HepG2 (cell line): Measurements from ENCODE around the gene TMED6. TPM values are rescaled to one million over a fixed set of nuclear protein-coding genes. Genes with fewer than 3 reads are reported as not detected.

Experiments
- BORCS8-MEF2B ChIP-seq: sonication (generic); formaldehyde crosslinking; IDR thresholded peaks from 2 replicates; pipeline ENCODE4 v1.8.0; 2022; ENCODE audit warnings: mild to moderate bottlenecking, missing genetic modification reagents
- HNRNPLL ChIP-seq: fragments of 200-400 bp; formaldehyde crosslinking; IDR thresholded peaks from 2 replicates; pipeline ENCODE4 v1.6.1; 2017; ENCODE audit warnings: mild to moderate bottlenecking, low read depth, low read length; ENCODE audit not compliant: poor library complexity, severe bottlenecking
- MZF1 ChIP-seq: sonication (generic); formaldehyde crosslinking; IDR thresholded peaks from 2 replicates; pipeline ENCODE4 v1.8.1; 2023; ENCODE audit warnings: mild to moderate bottlenecking, missing genetic modification reagents, borderline replicate concordance
- RBAK ChIP-seq: sonication (generic); formaldehyde crosslinking; IDR thresholded peaks from 2 replicates; pipeline ENCODE4 v1.5.1; 2020; ENCODE audit warnings: mild to moderate bottlenecking, missing genetic modification reagents
- RFXAP ChIP-seq: sonication (generic); formaldehyde crosslinking; IDR thresholded peaks from 2 replicates; pipeline ENCODE4 v1.4.0; 2020; ENCODE audit warnings: missing genetic modification reagents, borderline replicate concordance
- RORA ChIP-seq: sonication (generic); formaldehyde crosslinking; IDR thresholded peaks from 2 replicates; pipeline ENCODE4 v1.5.0; 2020; ENCODE audit warnings: mild to moderate bottlenecking, missing genetic modification reagents, moderate library complexity
- SETDB1 ChIP-seq: sonication (generic); formaldehyde crosslinking; IDR thresholded peaks from 2 replicates; pipeline ENCODE4 v1.5.1; 2020; ENCODE audit warnings: missing genetic modification reagents, mild to moderate bottlenecking, borderline replicate concordance
- SP140L ChIP-seq: sonication (generic); formaldehyde crosslinking; IDR thresholded peaks from 2 replicates; pipeline ENCODE4 v1.4.0; 2020; ENCODE audit warnings: missing genetic modification reagents, borderline replicate concordance
- TEF ChIP-seq: sonication (generic); formaldehyde crosslinking; IDR thresholded peaks from 2 replicates; pipeline ENCODE4 v1.5.0; 2020; ENCODE audit warnings: missing genetic modification reagents
- TFE3 ChIP-seq: IDR thresholded peaks from 2 replicates; pipeline ENCODE4 v1.6.1; 2016
- THAP8 ChIP-seq: sonication (generic); formaldehyde crosslinking; IDR thresholded peaks from 2 replicates; pipeline ENCODE4 v1.5.1; 2020; ENCODE audit warnings: missing genetic modification reagents, mild to moderate bottlenecking, borderline replicate concordance
- TOE1 ChIP-seq: sonication (generic); formaldehyde crosslinking; IDR thresholded peaks from 2 replicates; pipeline ENCODE4 v1.4.0; 2020; ENCODE audit warnings: mild to moderate bottlenecking, missing genetic modification reagents
- TRIM24 ChIP-seq: sonication (generic); formaldehyde crosslinking; IDR thresholded peaks from 2 replicates; pipeline ENCODE4 v1.8.0; 2022; ENCODE audit warnings: mild to moderate bottlenecking, missing genetic modification reagents
- ZBTB3 ChIP-seq: sonication (generic); formaldehyde crosslinking; IDR thresholded peaks from 2 replicates; pipeline ENCODE4 v1.4.0; 2020; ENCODE audit warnings: low read depth, mild to moderate bottlenecking, moderate library complexity, missing genetic modification reagents, borderline replicate concordance
- ZFP62 ChIP-seq: sonication (generic); formaldehyde crosslinking; IDR thresholded peaks from 2 replicates; pipeline ENCODE4 v1.4.0; 2020; ENCODE audit warnings: missing genetic modification reagents
- ZNF138 ChIP-seq: sonication (generic); formaldehyde crosslinking; IDR thresholded peaks from 2 replicates; pipeline ENCODE4 v1.5.0; 2020; ENCODE audit warnings: mild to moderate bottlenecking, low read depth, missing genetic modification reagents
- ZNF234 ChIP-seq: sonication (generic); formaldehyde crosslinking; conservative IDR thresholded peaks from 2 replicates; pipeline ENCODE4 v1.5.1; 2020; ENCODE audit warnings: mild to moderate bottlenecking, missing genetic modification reagents
- ZNF235 ChIP-seq: sonication (generic); formaldehyde crosslinking; IDR thresholded peaks from 2 replicates; pipeline ENCODE4 v1.8.1; 2023; ENCODE audit warnings: mild to moderate bottlenecking, missing genetic modification reagents, borderline replicate concordance
- ZNF362 ChIP-seq: sonication (generic); formaldehyde crosslinking; IDR thresholded peaks from 2 replicates; pipeline ENCODE4 v1.4.0; 2020; ENCODE audit warnings: missing genetic modification reagents, mild to moderate bottlenecking, borderline replicate concordance
- ZNF382 ChIP-seq: sonication (generic); formaldehyde crosslinking; IDR thresholded peaks from 2 replicates; pipeline ENCODE4 v1.5.0; 2020; ENCODE audit warnings: missing genetic modification reagents, mild to moderate bottlenecking, borderline replicate concordance
- ZNF510 ChIP-seq: sonication (generic); formaldehyde crosslinking; IDR thresholded peaks from 2 replicates; pipeline ENCODE4 v1.4.0; 2020; ENCODE audit warnings: low read depth, mild to moderate bottlenecking, missing genetic modification reagents
- ZNF556 ChIP-seq: sonication (generic); formaldehyde crosslinking; IDR thresholded peaks from 2 replicates; pipeline ENCODE4 v1.4.0; 2020; ENCODE audit warnings: mild to moderate bottlenecking, missing genetic modification reagents, borderline replicate concordance
- ZNF558 ChIP-seq: sonication (generic); formaldehyde crosslinking; IDR thresholded peaks from 2 replicates; pipeline ENCODE4 v1.9.0; 2022; ENCODE audit warnings: mild to moderate bottlenecking, missing genetic modification reagents, borderline replicate concordance
- ZNF570 ChIP-seq: sonication (generic); formaldehyde crosslinking; IDR thresholded peaks from 2 replicates; pipeline ENCODE4 v1.4.0; 2020; ENCODE audit warnings: mild to moderate bottlenecking, missing genetic modification reagents, borderline replicate concordance
- ZNF589 ChIP-seq: sonication (generic); formaldehyde crosslinking; conservative IDR thresholded peaks from 2 replicates; pipeline ENCODE4 v1.8.0; 2022; ENCODE audit warnings: mild to moderate bottlenecking, moderate library complexity, missing genetic modification reagents
- ZNF792 ChIP-seq: IDR thresholded peaks from 2 replicates; pipeline ENCODE4 v1.6.1; 2016
- polyA plus RNA-seq, 8 experiments: library from polyadenylated mRNA; depleted of rRNA in 3 of 8; stranded (reverse) in 7 of 8; unstranded in 1 of 8; fragments of >200 nt; fragmentation: Illumina TruSeq in 4 of 8; extraction: Trizol in 4 of 8; gene quantifications; 2 replicates each; pipeline versions ENCODE4 v1.2.1 to v1.2.3, GENCODE V29; 2011 to 2016; ENCODE audit warnings: low read depth in 4 of 8, missing spikeins in 1 of 8, mixed read lengths in 1 of 8; ENCODE audit not compliant: insufficient read depth in 1 of 8
- total RNA-seq, 5 experiments: library from RNA; depleted of rRNA; stranded (reverse); fragments of >200 nt; fragmentation: Illumina TruSeq; extraction: Trizol; gene quantifications; 2 replicates each; pipeline ENCODE4 v1.2.3, GENCODE V29; 2016; ENCODE audit warnings: low read depth in 1 of 5

Gene TMED6
- total and polyA plus RNA-seq, 2 of the 13 experiments (the other 11 are each of a cell fraction or from before 2014, with no cell fraction given): 9.8 to 14.4 TPM

- peak; percentile 78 for TF ChIP-seq TFE3 (CRISPR knock-in tag)
- peak; percentile 84 for TF ChIP-seq TEF (CRISPR knock-in tag)
- 0 out of 2 replicates have a peak, but pooled peaks have one; percentile 13 for TF ChIP-seq ZNF138 (CRISPR knock-in tag)
- TF ChIP-seq ZNF382 (CRISPR knock-in tag): no peak
- TF ChIP-seq RORA (CRISPR knock-in tag): no peak
- TF ChIP-seq TOE1 (CRISPR knock-in tag): no peak
- no peak for TF ChIP-seq ZBTB3
- peak; percentile 66; the same call in 1 of the 2 replicates for TF ChIP-seq ZNF558 (CRISPR knock-in tag)
- TF ChIP-seq ZNF235 (CRISPR knock-in tag): peak; percentile 62; the same call in 1 of the 2 replicates
- peak; percentile 53; the same call in 1 of the 2 replicates for TF ChIP-seq ZNF589
- no peak; the same call in 1 of the 2 replicates for TF ChIP-seq ZNF510 (CRISPR knock-in tag)
- no peak for TF ChIP-seq RBAK (CRISPR knock-in tag)
- TF ChIP-seq MZF1: 0 out of 2 replicates have a peak, but pooled peaks have one; percentile 53
- peak; percentile 80 for TF ChIP-seq HNRNPLL
- peak; percentile 82 for TF ChIP-seq ZNF792 (CRISPR knock-in tag)
- no peak for TF ChIP-seq ZNF570 (CRISPR knock-in tag)
- TF ChIP-seq RFXAP (CRISPR knock-in tag): peak; percentile 95
- no peak for TF ChIP-seq TRIM24 (CRISPR knock-in tag)
- TF ChIP-seq ZNF234: no peak
- TF ChIP-seq ZNF556 (CRISPR knock-in tag): peak; percentile 89; the same call in 1 of the 2 replicates
- TF ChIP-seq ZFP62 (CRISPR knock-in tag): no peak
- TF ChIP-seq THAP8 (CRISPR knock-in tag): 0 out of 2 replicates have a peak, but pooled peaks have one; percentile 17
- TF ChIP-seq SP140L (CRISPR knock-in tag): peak; percentile 87; the same call in 1 of the 2 replicates
- TF ChIP-seq BORCS8-MEF2B (CRISPR knock-in tag): peak; percentile 29; the same call in 1 of the 2 replicates
- peak; percentile 57; the same call in 1 of the 2 replicates for TF ChIP-seq ZNF362 (CRISPR knock-in tag)
- TF ChIP-seq SETDB1 (CRISPR knock-in tag): no peak
Measured at GRCh38 chr16:69339289-69340094, 12.1 kb downstream of the TMED6 start, which contains the start of the genes COG8 and NIP7 (continued).
